Measurements from ENCODE around the gene GUCY2D.

The GUCY2D gene

GRCh38 chr17:8041979-8042378 lies 39.6 kb downstream of the GUCY2D start:
- no peaks in the 10 kb centered on the region for H3K27me3 ChIP-seq (ENCODE audit: insufficient read depth, low read depth)

DNA sequence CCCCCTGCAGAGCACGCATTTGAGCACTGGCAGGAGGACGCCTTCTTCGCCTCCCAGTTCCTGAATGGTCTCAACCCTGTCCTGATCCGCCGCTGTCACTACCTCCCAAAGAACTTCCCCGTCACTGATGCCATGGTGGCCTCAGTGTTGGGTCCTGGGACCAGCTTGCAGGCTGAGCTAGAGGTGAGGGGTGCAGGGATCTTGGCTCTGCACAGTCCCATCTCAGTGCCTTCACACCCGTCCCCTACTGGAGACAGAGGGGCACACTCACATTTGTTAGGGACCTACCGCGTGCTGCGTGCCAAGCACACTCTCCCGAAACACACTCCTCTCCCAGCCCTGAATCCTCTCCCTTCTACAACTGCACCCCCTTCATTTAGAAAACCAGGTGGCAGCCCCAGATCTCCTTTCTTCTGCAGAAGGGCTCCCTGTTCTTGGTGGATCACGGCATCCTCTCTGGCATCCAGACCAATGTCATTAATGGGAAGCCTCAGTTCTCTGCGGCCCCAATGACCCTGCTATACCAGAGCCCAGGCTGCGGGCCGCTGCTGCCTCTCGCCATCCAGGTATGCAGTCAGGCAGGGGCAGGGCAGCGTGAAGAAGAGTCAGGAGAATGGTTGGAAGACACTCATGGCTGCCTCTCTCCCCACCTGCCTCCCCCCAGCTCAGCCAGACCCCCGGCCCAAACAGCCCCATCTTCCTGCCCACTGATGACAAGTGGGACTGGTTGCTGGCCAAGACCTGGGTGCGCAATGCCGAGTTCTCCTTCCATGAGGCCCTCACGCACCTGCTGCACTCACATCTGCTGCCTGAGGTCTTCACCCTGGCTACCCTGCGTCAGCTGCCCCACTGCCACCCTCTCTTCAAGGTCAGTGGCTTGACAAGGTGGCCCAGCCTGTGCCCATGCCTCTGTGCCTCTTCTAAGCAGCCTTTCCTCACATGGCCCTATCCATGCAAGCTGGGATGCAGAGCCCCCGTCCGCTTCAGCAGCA lies 42.7 kb downstream of the GUCY2D start:
- no peaks in the 10 kb centered on the region for H3K79me2 ChIP-seq (ENCODE audit: insufficient read depth, low read depth)
- H3K27ac ChIP-seq: no peak overlapping the region
- no peak overlapping the region for H2AFZ ChIP-seq (ENCODE audit: low read depth)
- H3K4me2 ChIP-seq: no peak overlapping the region
- no peaks in the 10 kb centered on the region for H4K20me1 ChIP-seq (ENCODE audit: insufficient read depth)
- no peak overlapping the region for H3K9ac ChIP-seq
- H3K36me3 ChIP-seq (ENCODE audit: insufficient read depth): no peaks in the 10 kb centered on the region
- H3K4me1 ChIP-seq (ENCODE audit: low read depth, poor library complexity, severe bottlenecking): no peaks in the 10 kb centered on the region
- no peak overlapping the region for H3K4me3 ChIP-seq (IDR thresholded peaks at IDR 0.05; ENCODE audit: insufficient read depth, low read depth, low read length)
- TF ChIP-seq, protein P1, sequence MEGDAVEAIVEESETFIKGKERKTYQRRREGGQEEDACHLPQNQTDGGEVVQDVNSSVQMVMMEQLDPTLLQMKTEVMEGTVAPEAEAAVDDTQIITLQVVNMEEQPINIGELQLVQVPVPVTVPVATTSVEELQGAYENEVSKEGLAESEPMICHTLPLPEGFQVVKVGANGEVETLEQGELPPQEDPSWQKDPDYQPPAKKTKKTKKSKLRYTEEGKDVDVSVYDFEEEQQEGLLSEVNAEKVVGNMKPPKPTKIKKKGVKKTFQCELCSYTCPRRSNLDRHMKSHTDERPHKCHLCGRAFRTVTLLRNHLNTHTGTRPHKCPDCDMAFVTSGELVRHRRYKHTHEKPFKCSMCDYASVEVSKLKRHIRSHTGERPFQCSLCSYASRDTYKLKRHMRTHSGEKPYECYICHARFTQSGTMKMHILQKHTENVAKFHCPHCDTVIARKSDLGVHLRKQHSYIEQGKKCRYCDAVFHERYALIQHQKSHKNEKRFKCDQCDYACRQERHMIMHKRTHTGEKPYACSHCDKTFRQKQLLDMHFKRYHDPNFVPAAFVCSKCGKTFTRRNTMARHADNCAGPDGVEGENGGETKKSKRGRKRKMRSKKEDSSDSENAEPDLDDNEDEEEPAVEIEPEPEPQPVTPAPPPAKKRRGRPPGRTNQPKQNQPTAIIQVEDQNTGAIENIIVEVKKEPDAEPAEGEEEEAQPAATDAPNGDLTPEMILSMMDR (conservative IDR thresholded peaks at IDR 0.05; ENCODE audit: low read depth, low read length): no peak
- H3K27me3 ChIP-seq (ENCODE audit: insufficient read depth, low read depth): no peaks in the 10 kb centered on the region

More at GRCh38 chr17:8041979-8042378, 39.6 kb downstream of the GUCY2D start:
- Histone ChIP-seq H3K4me3 (IDR thresholded peaks at IDR 0.05; ENCODE audit: insufficient read depth, low read depth, low read length) (no peak overlapping the region), H3K36me3 (ENCODE audit: insufficient read depth) (no peaks in the 10 kb centered on the region), H3K4me2 (no peak overlapping the region), H2AFZ (ENCODE audit: low read depth) (no peak overlapping the region), H3K9ac (no peak overlapping the region), H3K27ac (no peak overlapping the region), H3K4me1 (ENCODE audit: low read depth, poor library complexity, severe bottlenecking) (no peaks in the 10 kb centered on the region), H3K79me2 (ENCODE audit: insufficient read depth, low read depth) (no peaks in the 10 kb centered on the region), H4K20me1 (ENCODE audit: insufficient read depth) (no peaks in the 10 kb centered on the region)
- TF ChIP-seq, protein P1 (conservative IDR thresholded peaks at IDR 0.05; ENCODE audit: low read depth, low read length): no peak

- Histone ChIP-seq H4K20me1 (ENCODE audit: insufficient read depth) (no peaks in the 10 kb centered on the region), H3K9ac (no peak overlapping the region), H3K27me3 (ENCODE audit: insufficient read depth, low read depth) (no peaks in the 10 kb centered on the region), H2AFZ (ENCODE audit: low read depth) (no peak overlapping the region), H3K4me3 (IDR thresholded peaks at IDR 0.05; ENCODE audit: insufficient read depth, low read depth, low read length) (no peak overlapping the region), H3K4me2 (no peak overlapping the region), H3K36me3 (ENCODE audit: insufficient read depth) (no peaks in the 10 kb centered on the region), H3K79me2 (ENCODE audit: insufficient read depth, low read depth) (no peaks in the 10 kb centered on the region), H3K4me1 (ENCODE audit: low read depth, poor library complexity, severe bottlenecking) (no peaks in the 10 kb centered on the region), H3K27ac (no peak overlapping the region)
- TF ChIP-seq, protein P1 (conservative IDR thresholded peaks at IDR 0.05; ENCODE audit: low read depth, low read length): no peak
These were observed 44.0 kb downstream of the GUCY2D start for GRCh38 chr17:8046306-8046928.

GRCh38 chr17:8046929-8047768 lies 44.7 kb downstream of the GUCY2D start:
- no peak overlapping the region for H3K27ac ChIP-seq
- no peaks in the 10 kb centered on the region for H3K4me1 ChIP-seq (ENCODE audit: low read depth, poor library complexity, severe bottlenecking)
- no peaks in the 10 kb centered on the region for H4K20me1 ChIP-seq (ENCODE audit: insufficient read depth)
- no peaks in the 10 kb centered on the region for H3K36me3 ChIP-seq (ENCODE audit: insufficient read depth)
- no peak overlapping the region for H2AFZ ChIP-seq (ENCODE audit: low read depth)
- no peaks in the 10 kb centered on the region for H3K79me2 ChIP-seq (ENCODE audit: insufficient read depth, low read depth)
- H3K4me2 ChIP-seq: no peak overlapping the region
- H3K27me3 ChIP-seq (ENCODE audit: insufficient read depth, low read depth): no peaks in the 10 kb centered on the region
- TF ChIP-seq, protein P1 (conservative IDR thresholded peaks at IDR 0.05; ENCODE audit: low read depth, low read length): no peak
- H3K4me3 ChIP-seq (IDR thresholded peaks at IDR 0.05; ENCODE audit: insufficient read depth, low read depth, low read length): no peak overlapping the region
- H3K9ac ChIP-seq: no peak overlapping the region

Measured in KMS-11 (cell line).